Progenitor cell of endocrine pancreas (in vitro differentiated cells): Measurements from ENCODE around the gene FAM181B. TPM values are rescaled to one million over a fixed set of nuclear protein-coding genes. Genes with fewer than 3 reads are reported as not detected.
"Not testable (repeated sequence)": the region's sequence is repeated elsewhere in the genome, so short reads cannot be mapped to it uniquely, and the experiment has no call there.

Source experiments
- DNase-seq: peaks from one replicate; pipeline ENCODE4 v3.0.0; 2021; ENCODE audit warnings: low spot score; ENCODE audit not compliant: unreplicated experiment
- H3K27ac Mint-ChIP-seq: 2 replicates; pipeline ENCODE4 v1.8.0; 2021; ENCODE audit warnings: mild to moderate bottlenecking, moderate library complexity, mixed read lengths
- H3K27me3 Mint-ChIP-seq: 2 replicates; pipeline ENCODE4 v1.8.0; 2021; ENCODE audit warnings: mixed read lengths
- H3K36me3 Mint-ChIP-seq: 2 replicates; pipeline ENCODE4 v1.8.0; 2022; ENCODE audit warnings: mixed read lengths; ENCODE audit not compliant: insufficient read depth
- H3K4me1 Mint-ChIP-seq: 2 replicates; pipeline ENCODE4 v1.8.0; 2021; ENCODE audit warnings: low read depth, mixed read lengths
- H3K4me3 Mint-ChIP-seq: 2 replicates; pipeline ENCODE4 v1.8.0; 2021; ENCODE audit warnings: low read depth, mild to moderate bottlenecking, moderate library complexity, mixed read lengths
- H3K9me3 Mint-ChIP-seq: 2 replicates; pipeline ENCODE4 v1.8.0; 2021; ENCODE audit warnings: low read depth, mixed read lengths
- CTCF ChIP-seq: fragments of 200-600 bp; sonication (generic); IDR thresholded peaks from one replicate; pipeline ENCODE4 v1.5.0; 2021; ENCODE audit warnings: antibody characterized with exemption, mild to moderate bottlenecking; ENCODE audit not compliant: unreplicated experiment
- total RNA-seq: library from RNA; stranded (reverse); gene quantifications from 2 replicates; pipeline ENCODE4 v1.2.1, GENCODE V29; 2021

The FAM181B gene
- total RNA-seq, 1 donor from 2014 or later = 8.9 TPM

- no peak overlapping the region for H3K4me3 Mint-ChIP-seq
- H3K27me3 Mint-ChIP-seq = peaks cover 3% of the 10 kb centered on the region
- H3K9me3 Mint-ChIP-seq = no peaks in the 10 kb centered on the region
- H3K4me1 Mint-ChIP-seq = no peaks in the 10 kb centered on the region
- TF ChIP-seq CTCF = peak; percentile 74
- no peak overlapping the region for H3K27ac Mint-ChIP-seq
- DNase-seq = peak; percentile 36
- no peaks in the 10 kb centered on the region for H3K36me3 Mint-ChIP-seq
Measured at GRCh38 chr11:82701847-82702520, 31.7 kb downstream of the FAM181B start.

DNA sequence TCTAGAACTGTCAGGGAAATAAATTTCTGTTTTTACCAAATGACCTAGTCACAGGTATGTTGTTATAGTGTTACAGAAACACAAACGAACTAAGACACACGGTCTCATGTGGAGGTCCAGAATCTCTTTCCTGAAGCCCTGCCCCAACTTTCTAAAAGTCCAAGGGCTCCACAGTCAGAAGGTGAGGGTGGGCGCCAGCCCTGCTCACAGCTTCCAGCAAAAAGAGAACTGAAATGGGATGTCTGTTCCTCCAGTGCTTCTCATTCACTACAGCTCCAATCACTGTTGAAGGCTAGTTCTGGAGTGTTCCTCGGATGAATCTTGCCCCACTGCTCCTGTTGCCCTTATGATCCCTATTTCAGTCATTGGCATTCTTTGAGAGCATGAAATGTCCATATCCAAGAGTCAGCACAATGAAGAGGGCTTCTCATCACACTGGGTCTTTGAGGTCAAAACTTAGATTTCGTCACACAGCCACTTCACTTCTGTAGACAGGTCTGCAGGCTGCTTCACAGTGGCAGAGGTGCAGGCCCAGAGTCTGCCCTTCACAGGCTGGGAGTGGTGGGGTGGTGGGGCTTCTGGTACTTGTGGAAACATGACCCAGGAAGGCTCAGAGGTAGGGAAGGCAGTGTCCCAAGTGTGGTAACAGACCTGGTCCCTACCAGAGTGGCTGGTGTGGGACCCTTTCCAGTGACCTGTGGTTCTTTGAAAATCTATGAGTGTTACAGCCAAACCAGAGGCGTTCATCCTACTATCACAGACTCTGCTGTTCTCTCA lies 34.9 kb downstream of the FAM181B start:
- no peaks in the 10 kb centered on the region for H3K9me3 Mint-ChIP-seq

GRCh38 chr11:82692981-82693380 lies 40.7 kb downstream of the FAM181B start:
- H3K36me3 Mint-ChIP-seq = no peaks in the 10 kb centered on the region
- H3K4me1 Mint-ChIP-seq = no peaks in the 10 kb centered on the region
- no peaks in the 10 kb centered on the region for H3K9me3 Mint-ChIP-seq
- no peak for DNase-seq
- H3K27me3 Mint-ChIP-seq = peaks cover 3% of the 10 kb centered on the region
- no peak overlapping the region for H3K27ac Mint-ChIP-seq
- H3K4me3 Mint-ChIP-seq = no peak overlapping the region
- no peak for TF ChIP-seq CTCF

More for the DNA sequence above, 34.9 kb downstream of the FAM181B start:
- no peaks in the 10 kb centered on the region for H3K27me3 Mint-ChIP-seq
- H3K4me1 Mint-ChIP-seq = no peaks in the 10 kb centered on the region
- no peaks in the 10 kb centered on the region for H3K36me3 Mint-ChIP-seq
- no peak overlapping the region for H3K4me3 Mint-ChIP-seq
- H3K27ac Mint-ChIP-seq = no peak overlapping the region
- DNase-seq = no peak
- TF ChIP-seq CTCF = no peak

- not testable (repeated sequence) for H3K4me1 Mint-ChIP-seq, H3K4me3 Mint-ChIP-seq, DNase-seq, H3K27ac Mint-ChIP-seq, H3K27me3 Mint-ChIP-seq, H3K9me3 Mint-ChIP-seq, H3K36me3 Mint-ChIP-seq
Measured at GRCh38 chr11:82689347-82689746, 44.3 kb downstream of the FAM181B start.

DNA sequence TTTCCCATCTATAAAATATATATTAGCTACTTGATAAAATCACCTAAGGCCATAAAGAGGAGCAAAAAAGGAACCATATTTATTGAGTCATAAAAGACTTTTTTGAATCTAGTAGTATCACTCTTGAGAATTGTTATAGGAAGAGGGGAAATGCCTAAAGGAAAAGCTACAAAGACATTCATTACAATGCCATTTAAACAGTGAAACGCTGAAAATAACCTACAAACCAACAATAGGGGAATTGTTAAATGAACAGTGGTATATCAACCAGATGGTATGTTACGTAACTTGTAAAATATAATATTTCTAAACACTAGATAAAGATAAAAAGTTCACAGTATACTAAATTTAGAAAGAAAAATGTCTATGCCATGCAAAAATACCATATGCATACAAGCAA lies 47.5 kb downstream of the FAM181B start:
- no peaks in the 10 kb centered on the region for H3K27me3 Mint-ChIP-seq
- H3K36me3 Mint-ChIP-seq = no peaks in the 10 kb centered on the region

More for the DNA sequence above, 47.5 kb downstream of the FAM181B start:
- Mint-ChIP-seq H3K4me3 (no peak overlapping the region), H3K9me3 (peaks cover 13% of the 10 kb centered on the region), H3K27ac (no peak overlapping the region), H3K4me1 (peaks cover 10% of the 10 kb centered on the region)
- no peak for DNase-seq
- TF ChIP-seq CTCF = no peak
